ENCODE results near the gene SNED1.

- TF ChIP-seq EZH2 (IDR thresholded peaks at IDR 0.05; ENCODE audit: insufficient read depth, poor library complexity, severe bottlenecking) = no peak
- TF ChIP-seq EZH2phosphoT487 (IDR thresholded peaks at IDR 0.05; ENCODE audit: insufficient read depth, low read depth) = no peak
These were observed 8.2 kb upstream of the SNED1 start for GRCh38 chr2:240990266-240990529.

Data from GM23248 (cell line).